Sigmoid colon (tissue), 7 donors: Measurements from ENCODE around the gene MYO1A. TPM values are rescaled to one million over a fixed set of nuclear protein-coding genes. Genes with fewer than 3 reads are reported as not detected.

ENCODE experiments used
- DNase-seq: peaks from one replicate; pipeline ENCODE4 v3.0.0-alpha.2; 2019
- H3K27ac ChIP-seq, 4 donors: fragments of 200-600 bp; sonication (generic); one replicate each; pipeline ENCODE4 v1.5.1; 2016 to 2019; ENCODE audit warnings: mild to moderate bottlenecking in 1 of 4
- H3K27me3 ChIP-seq, 3 donors: fragments of 200-600 bp; sonication (generic); one replicate each; pipeline ENCODE4 v1.5.1; 2019; ENCODE audit warnings: mild to moderate bottlenecking in 1 of 3
- H3K36me3 ChIP-seq, 4 donors: fragments of 200-600 bp; sonication (generic); one replicate each; pipeline ENCODE4 v1.5.1; 2016 to 2019
- H3K4me1 ChIP-seq, 4 donors: fragments of 200-600 bp; sonication (generic); one replicate each; pipeline ENCODE4 v1.5.1; 2017 to 2019
- H3K4me3 ChIP-seq, 4 donors: fragments of 200-600 bp; sonication (generic); one replicate each; pipeline ENCODE4 v1.5.1; 2017 to 2019; ENCODE audit warnings: mild to moderate bottlenecking in 2 of 4, moderate library complexity in 1 of 4
- H3K9me3 ChIP-seq, 4 donors: fragments of 200-600 bp in 3 of 4; sonication (generic) in 3 of 4; one replicate each; pipeline versions ENCODE4 v1.5.1 to v1.6.1; 2013 to 2019
- EP300 ChIP-seq, 4 donors: sonication (generic); formaldehyde crosslinking; IDR thresholded peaks; one replicate each; pipeline ENCODE4 v1.6.1; 2017; ENCODE audit warnings: antibody characterized with exemption in 4 of 4
- POLR2A ChIP-seq, 2 donors: fragments of 450-650 bp; IDR thresholded peaks; one replicate each; pipeline ENCODE4 v1.6.1; 2016; ENCODE audit warnings: antibody characterized with exemption in 2 of 2, mild to moderate bottlenecking in 2 of 2, moderate library complexity in 2 of 2
- POLR2AphosphoS5 ChIP-seq, 4 donors: sonication (generic); formaldehyde crosslinking; IDR thresholded peaks; one replicate each; pipeline ENCODE4 v1.6.1; 2017; ENCODE audit warnings: antibody characterized with exemption in 4 of 4
- WGBS, 2 donors: extraction: QIAGEN DNeasy Blood & Tissue Kit; methylation state at CpG; one replicate each; pipeline ENCODE4 v1.1.7; 2013; 5-methylcytosine and 5-hydroxymethylcytosine counted together
- intact Hi-C: fragments of 100-400 bp; cut with DNase I; formaldehyde crosslinking; loops from one replicate; pipeline ENCODE4 v1.15.1; 2023
- polyA plus RNA-seq, 3 donors: library from polyadenylated mRNA; stranded (reverse); fragments of 200-250 nt; gene quantifications; one replicate each; pipeline ENCODE4 v1.2.3, GENCODE V29; 2013
- total RNA-seq, 4 donors: library from RNA; depleted of rRNA; stranded (reverse); fragments of >200 nt; gene quantifications; one replicate each; pipeline ENCODE4 v1.1.0, GENCODE V29; 2016
- TF ChIP-seq, protein P1 (sequence below), 4 experiments: fragments of 450-650 bp in 3 of 4; fragments of 200-600 bp in 1 of 4; IDR thresholded peaks; one replicate each; pipeline ENCODE4 v1.5.1; 2016 to 2019; ENCODE audit warnings: antibody characterized with exemption in 4 of 4, mild to moderate bottlenecking in 3 of 4, moderate library complexity in 2 of 4
- donor health status: healthy with polysubstance abuse.
- donor health status: Bipolar disorder and iron deficiency.
- donor health status: healthy.

The MYO1A gene
- total and polyA plus RNA-seq, 7 donors: 0.71 to 112 (median 7.2) TPM

DNA sequence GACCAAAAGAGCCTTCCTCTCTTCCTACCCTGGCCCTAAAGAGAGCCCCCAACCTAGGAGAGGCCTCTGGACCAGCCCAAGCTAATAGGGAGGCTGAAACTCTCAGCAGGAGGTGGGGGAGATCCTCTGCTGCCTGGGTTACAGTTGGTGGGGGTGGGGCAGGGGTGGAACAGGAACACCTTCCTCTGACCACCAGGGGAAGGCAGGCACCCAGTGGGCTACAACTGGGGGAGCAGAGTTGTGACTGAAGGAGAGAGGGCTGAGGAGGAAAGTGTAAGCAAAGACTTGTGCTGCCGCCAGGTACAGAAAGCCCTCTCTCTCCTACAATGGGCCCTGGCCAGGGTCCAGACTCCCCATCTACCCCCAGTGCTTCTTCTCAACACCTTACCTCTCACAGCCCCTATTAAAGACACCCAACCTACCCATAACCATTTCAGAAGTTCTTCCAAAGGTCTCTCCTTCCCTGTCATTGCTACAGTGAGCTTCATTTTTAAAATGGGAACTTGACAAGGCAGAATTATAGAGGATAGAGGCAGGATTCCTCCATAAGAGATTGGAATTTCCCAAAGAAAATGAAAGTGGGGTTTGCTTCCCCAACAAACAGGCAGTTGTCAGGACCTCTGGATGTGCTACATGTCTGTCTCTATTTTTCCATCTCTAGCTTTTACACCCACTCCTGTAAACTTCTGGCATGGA lies 1.4 kb downstream of the MYO1A start:
- TF ChIP-seq POLR2A (IDR thresholded peaks at IDR 0.05) (no peak), EP300 (IDR thresholded peaks at IDR 0.05) (no peak), POLR2AphosphoS5 (IDR thresholded peaks at IDR 0.05) (no peak)
- TF ChIP-seq, protein P1, sequence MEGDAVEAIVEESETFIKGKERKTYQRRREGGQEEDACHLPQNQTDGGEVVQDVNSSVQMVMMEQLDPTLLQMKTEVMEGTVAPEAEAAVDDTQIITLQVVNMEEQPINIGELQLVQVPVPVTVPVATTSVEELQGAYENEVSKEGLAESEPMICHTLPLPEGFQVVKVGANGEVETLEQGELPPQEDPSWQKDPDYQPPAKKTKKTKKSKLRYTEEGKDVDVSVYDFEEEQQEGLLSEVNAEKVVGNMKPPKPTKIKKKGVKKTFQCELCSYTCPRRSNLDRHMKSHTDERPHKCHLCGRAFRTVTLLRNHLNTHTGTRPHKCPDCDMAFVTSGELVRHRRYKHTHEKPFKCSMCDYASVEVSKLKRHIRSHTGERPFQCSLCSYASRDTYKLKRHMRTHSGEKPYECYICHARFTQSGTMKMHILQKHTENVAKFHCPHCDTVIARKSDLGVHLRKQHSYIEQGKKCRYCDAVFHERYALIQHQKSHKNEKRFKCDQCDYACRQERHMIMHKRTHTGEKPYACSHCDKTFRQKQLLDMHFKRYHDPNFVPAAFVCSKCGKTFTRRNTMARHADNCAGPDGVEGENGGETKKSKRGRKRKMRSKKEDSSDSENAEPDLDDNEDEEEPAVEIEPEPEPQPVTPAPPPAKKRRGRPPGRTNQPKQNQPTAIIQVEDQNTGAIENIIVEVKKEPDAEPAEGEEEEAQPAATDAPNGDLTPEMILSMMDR (IDR thresholded peaks at IDR 0.05): no peak
- intact Hi-C loops: no loop called here
- Histone ChIP-seq H3K36me3 (no peaks in the 10 kb centered on the region), H3K4me3 (no peak overlapping the region), H3K27me3 (no peaks in the 10 kb centered on the region), H3K27ac (no peak overlapping the region), H3K9me3 (no peaks in the 10 kb centered on the region), H3K4me1 (peaks cover 0 to 22% (median 8%) of the 10 kb centered on the region in 4 donors)
- no peak for DNase-seq
- WGBS, 2 donors: 38 to 68% methylated on average over 1 of the region's 1 CpG

DNA sequence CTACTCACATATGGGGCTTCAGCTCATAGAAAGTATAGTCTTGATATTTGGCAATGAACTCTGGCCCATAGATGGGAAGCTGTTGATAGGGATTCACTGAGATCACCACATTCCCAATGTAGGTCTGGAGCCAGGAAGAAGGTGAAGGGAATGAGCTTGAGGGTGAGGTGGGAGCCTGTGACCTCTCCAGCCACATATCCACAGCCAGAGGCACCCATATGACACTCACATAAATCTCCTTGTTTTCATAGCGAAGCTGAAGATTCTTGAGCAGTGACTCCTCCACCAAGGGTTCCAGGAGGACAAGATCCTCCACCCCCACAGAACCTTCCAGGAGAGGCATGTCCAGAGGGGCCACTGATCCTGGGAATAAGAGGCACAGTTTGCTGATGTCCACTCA lies 1.9 kb downstream of the MYO1A start:
- no peak overlapping the region for H3K4me3 ChIP-seq
- no peak overlapping the region for H3K27ac ChIP-seq
- no peaks in the 10 kb centered on the region for H3K9me3 ChIP-seq
- DNase-seq: no peak
- intact Hi-C loops: no loop called here
- H3K27me3 ChIP-seq: no peaks in the 10 kb centered on the region
- TF ChIP-seq, protein P1 (IDR thresholded peaks at IDR 0.05): no peak
- TF ChIP-seq POLR2A (IDR thresholded peaks at IDR 0.05) (no peak), POLR2AphosphoS5 (IDR thresholded peaks at IDR 0.05) (no peak), EP300 (IDR thresholded peaks at IDR 0.05) (no peak)
- WGBS, 2 donors: 73 to 75% methylated on average over 1 of the region's 1 CpG
- no peaks in the 10 kb centered on the region for H3K36me3 ChIP-seq
- peaks cover 0 to 22% (median 8%) of the 10 kb centered on the region in 4 donors for H3K4me1 ChIP-seq

- no peaks in the 10 kb centered on the region for H3K9me3 ChIP-seq
- intact Hi-C loops: no loop called here
- no peak for TF ChIP-seq POLR2A (IDR thresholded peaks at IDR 0.05)
- TF ChIP-seq POLR2AphosphoS5 (IDR thresholded peaks at IDR 0.05): no peak
- TF ChIP-seq, protein P1 (IDR thresholded peaks at IDR 0.05): no peak
- TF ChIP-seq EP300 (IDR thresholded peaks at IDR 0.05): no peak
- WGBS, 2 donors: 62 to 78% methylated on average over 10 of the region's 10 CpGs
- H3K27me3 ChIP-seq: no peaks in the 10 kb centered on the region
- H3K4me1 ChIP-seq: peaks cover 0 to 22% (median 8%) of the 10 kb centered on the region in 4 donors
- no peak for DNase-seq
- no peaks in the 10 kb centered on the region for H3K36me3 ChIP-seq
- H3K27ac ChIP-seq: no peak overlapping the region
- H3K4me3 ChIP-seq: no peak overlapping the region
Observed at GRCh38 chr12:57046947-57047890, 2.7 kb downstream of the MYO1A start.

DNA sequence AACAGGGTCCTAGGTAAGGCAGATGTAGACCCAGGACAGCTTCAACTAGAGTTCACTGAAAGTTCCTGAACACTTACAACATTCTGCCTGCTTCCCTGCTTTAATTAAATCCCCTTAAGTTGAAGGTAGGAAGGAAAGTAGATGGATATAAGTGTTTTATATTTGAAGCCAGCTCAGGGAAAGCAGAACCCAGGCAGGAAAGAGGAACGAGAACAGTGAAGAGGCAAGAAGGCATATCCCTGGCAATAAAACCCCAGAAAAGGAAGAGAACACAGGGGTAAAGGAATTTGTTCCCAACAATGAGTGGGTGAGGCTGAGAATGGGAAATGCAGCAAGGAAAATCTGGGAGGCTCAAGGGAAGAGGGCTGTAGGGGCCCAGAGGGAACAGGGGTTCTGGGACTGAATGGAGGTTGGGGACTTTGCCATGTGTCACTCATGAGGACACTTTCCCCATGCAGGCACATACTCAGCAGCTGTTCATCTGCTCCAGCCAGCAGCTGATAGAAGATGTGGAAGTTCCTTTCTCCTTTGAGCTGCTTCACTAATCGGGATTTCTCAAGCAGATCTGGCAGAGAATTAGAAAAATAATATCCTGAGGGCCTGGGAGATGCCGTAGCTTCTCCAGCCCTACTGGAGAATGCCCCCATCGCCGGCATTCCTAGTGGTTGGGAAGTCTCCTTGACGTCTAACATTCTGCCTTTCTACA lies 3.7 kb downstream of the MYO1A start:
- Histone ChIP-seq H3K4me1 (peaks cover 0 to 22% (median 8%) of the 10 kb centered on the region in 4 donors), H3K9me3 (no peaks in the 10 kb centered on the region), H3K27me3 (no peaks in the 10 kb centered on the region), H3K36me3 (no peaks in the 10 kb centered on the region), H3K4me3 (no peak overlapping the region), H3K27ac (no peak overlapping the region)
- no peak for DNase-seq
- WGBS, 2 donors: 75 to 77% methylated on average over 6 of the region's 6 CpGs
- TF ChIP-seq EP300 (IDR thresholded peaks at IDR 0.05): no peak
- TF ChIP-seq, protein P1 (IDR thresholded peaks at IDR 0.05): no peak
- TF ChIP-seq POLR2A (IDR thresholded peaks at IDR 0.05): no peak
- no peak for TF ChIP-seq POLR2AphosphoS5 (IDR thresholded peaks at IDR 0.05)
- intact Hi-C loops: no loop called here
